Nephron progenitor cell (in vitro differentiated cells): ENCODE data around the gene DHCR7.

Experiments used
- DNase-seq: peaks from one replicate; pipeline ENCODE4 v3.0.0; 2021
- H3K27ac Mint-ChIP-seq: 2 replicates; pipeline ENCODE4 v1.8.0; 2021; ENCODE audit warnings: mild to moderate bottlenecking, moderate library complexity, mixed read lengths
- H3K27me3 Mint-ChIP-seq: 2 replicates; pipeline ENCODE4 v1.8.0; 2021; ENCODE audit warnings: mild to moderate bottlenecking, low read depth, mixed read lengths; ENCODE audit not compliant: poor library complexity
- H3K36me3 Mint-ChIP-seq: 2 replicates; pipeline ENCODE4 v1.8.0; 2021; ENCODE audit warnings: low read depth, mixed read lengths
- H3K4me1 Mint-ChIP-seq: 2 replicates; pipeline ENCODE4 v1.8.0; 2021; ENCODE audit warnings: mixed read lengths
- H3K4me3 Mint-ChIP-seq: 2 replicates; pipeline ENCODE4 v1.8.0; 2021; ENCODE audit warnings: mild to moderate bottlenecking, moderate library complexity, mixed read lengths
- H3K9me3 Mint-ChIP-seq: 2 replicates; pipeline ENCODE4 v1.8.0; 2021; ENCODE audit warnings: mild to moderate bottlenecking, moderate library complexity, mixed read lengths
- TF ChIP-seq, protein P1 (sequence below): fragments of 200-600 bp; sonication (generic); IDR thresholded peaks from 2 replicates; pipeline ENCODE4 v1.5.0; 2021; ENCODE audit warnings: antibody characterized with exemption

The DHCR7 gene

DNA sequence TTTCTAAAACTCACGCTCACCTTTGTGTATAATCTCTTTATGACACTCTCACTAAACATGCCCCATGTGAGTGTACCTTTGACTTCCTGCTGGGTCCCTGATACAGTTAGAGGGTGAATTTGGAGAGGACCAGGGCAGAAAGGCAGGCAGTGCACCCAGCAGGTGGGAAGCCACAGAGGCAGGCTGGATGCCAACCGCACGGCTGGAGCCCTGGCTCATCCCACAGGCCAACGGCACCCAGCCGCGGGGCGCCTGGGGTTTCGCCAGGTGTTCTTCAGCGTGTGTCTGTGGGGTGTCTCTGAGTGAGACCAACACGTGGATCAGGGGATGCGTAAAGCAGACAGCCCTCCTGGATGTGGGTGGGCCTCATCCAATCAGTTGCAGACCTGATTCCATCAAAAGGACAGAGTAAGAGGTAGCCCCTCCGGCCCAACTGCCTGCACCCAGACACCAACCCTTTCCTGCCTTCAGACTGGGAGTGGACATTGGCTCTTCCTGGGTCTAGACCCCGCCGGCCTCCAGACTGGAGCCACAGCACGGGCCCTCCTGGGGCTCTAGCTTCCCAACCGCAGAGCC, 51.6 kb downstream of the DHCR7 start:
- Mint-ChIP-seq H3K4me1 (no peaks in the 10 kb centered on the region), H3K36me3 (no peaks in the 10 kb centered on the region), H3K27me3 (peaks cover 30% of the 10 kb centered on the region), H3K4me3 (no peak overlapping the region), H3K9me3 (no peaks in the 10 kb centered on the region), H3K27ac (no peak overlapping the region)
- TF ChIP-seq, protein P1, sequence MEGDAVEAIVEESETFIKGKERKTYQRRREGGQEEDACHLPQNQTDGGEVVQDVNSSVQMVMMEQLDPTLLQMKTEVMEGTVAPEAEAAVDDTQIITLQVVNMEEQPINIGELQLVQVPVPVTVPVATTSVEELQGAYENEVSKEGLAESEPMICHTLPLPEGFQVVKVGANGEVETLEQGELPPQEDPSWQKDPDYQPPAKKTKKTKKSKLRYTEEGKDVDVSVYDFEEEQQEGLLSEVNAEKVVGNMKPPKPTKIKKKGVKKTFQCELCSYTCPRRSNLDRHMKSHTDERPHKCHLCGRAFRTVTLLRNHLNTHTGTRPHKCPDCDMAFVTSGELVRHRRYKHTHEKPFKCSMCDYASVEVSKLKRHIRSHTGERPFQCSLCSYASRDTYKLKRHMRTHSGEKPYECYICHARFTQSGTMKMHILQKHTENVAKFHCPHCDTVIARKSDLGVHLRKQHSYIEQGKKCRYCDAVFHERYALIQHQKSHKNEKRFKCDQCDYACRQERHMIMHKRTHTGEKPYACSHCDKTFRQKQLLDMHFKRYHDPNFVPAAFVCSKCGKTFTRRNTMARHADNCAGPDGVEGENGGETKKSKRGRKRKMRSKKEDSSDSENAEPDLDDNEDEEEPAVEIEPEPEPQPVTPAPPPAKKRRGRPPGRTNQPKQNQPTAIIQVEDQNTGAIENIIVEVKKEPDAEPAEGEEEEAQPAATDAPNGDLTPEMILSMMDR = no peak
- no peak for DNase-seq

DNA sequence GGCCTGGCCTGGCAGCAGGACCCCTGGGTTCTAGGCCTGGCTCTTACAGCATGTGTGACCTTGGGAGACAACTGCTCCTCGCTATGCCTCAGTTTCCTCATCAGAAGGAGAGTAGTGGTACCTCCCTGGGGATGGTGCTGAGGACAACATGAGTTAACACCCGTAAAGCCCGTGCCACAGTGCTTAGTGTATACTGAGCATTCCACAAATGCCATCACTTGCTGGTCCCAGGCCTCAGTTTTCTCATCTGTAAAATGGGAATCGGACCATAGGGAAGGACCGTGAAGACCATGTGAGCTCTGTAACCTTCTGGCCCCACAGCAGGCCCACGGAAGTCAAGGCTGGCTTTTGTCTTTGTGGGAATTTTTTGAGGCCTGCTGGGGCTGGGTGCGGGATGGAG, 52.4 kb downstream of the DHCR7 start:
- DNase-seq = no peak
- no peak overlapping the region for H3K27ac Mint-ChIP-seq
- H3K4me3 Mint-ChIP-seq = no peak overlapping the region
- peaks cover 39% of the 10 kb centered on the region for H3K27me3 Mint-ChIP-seq
- no peaks in the 10 kb centered on the region for H3K36me3 Mint-ChIP-seq
- H3K4me1 Mint-ChIP-seq = no peaks in the 10 kb centered on the region
- no peaks in the 10 kb centered on the region for H3K9me3 Mint-ChIP-seq
- TF ChIP-seq, protein P1 = no peak

DNA sequence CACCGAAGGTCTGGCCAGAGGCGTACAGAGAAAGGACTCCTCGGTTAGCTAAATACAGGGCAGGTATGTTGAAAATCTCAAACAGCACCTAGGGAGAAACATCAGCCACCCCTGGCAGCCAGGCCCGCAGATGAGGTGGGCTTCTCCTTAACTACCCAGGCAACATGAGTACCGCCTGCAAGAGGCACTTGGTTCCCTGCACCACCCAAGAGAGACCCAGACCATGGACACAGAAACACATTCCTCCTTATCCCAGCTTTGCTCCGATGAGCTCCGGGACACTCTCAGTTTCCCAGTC, 53.0 kb downstream of the DHCR7 start:
- TF ChIP-seq, protein P1 = no peak
- H3K4me1 Mint-ChIP-seq = no peaks in the 10 kb centered on the region
- peak overlapping the region; percentile 41 for H3K27ac Mint-ChIP-seq
- DNase-seq = no peak
- H3K9me3 Mint-ChIP-seq = no peaks in the 10 kb centered on the region
- H3K4me3 Mint-ChIP-seq = no peak overlapping the region
- H3K36me3 Mint-ChIP-seq = no peaks in the 10 kb centered on the region
- H3K27me3 Mint-ChIP-seq = peaks cover 41% of the 10 kb centered on the region

DNA sequence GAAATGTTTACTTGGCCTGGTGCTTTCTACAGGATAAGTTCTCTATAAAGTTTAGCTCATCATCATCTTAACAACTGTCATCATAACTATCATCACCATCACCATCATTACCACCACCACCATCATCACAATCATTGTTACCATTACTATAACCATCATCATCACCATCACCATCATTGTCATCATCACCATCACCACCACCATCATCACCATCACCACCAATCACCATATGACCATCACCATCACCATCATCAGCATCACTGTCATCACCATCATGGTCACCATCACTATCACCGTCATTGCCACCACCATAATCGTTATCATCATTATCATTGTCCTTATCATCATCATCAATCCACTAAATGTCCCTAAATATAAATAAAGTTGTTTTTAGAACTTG, 54.9 kb downstream of the DHCR7 start:
- Mint-ChIP-seq H3K4me3 (no peak overlapping the region), H3K9me3 (peaks cover 9% of the 10 kb centered on the region), H3K36me3 (no peaks in the 10 kb centered on the region), H3K4me1 (no peaks in the 10 kb centered on the region), H3K27ac (no peak overlapping the region), H3K27me3 (peaks cover 46% of the 10 kb centered on the region)
- TF ChIP-seq, protein P1 = no peak
- no peak for DNase-seq

DNA sequence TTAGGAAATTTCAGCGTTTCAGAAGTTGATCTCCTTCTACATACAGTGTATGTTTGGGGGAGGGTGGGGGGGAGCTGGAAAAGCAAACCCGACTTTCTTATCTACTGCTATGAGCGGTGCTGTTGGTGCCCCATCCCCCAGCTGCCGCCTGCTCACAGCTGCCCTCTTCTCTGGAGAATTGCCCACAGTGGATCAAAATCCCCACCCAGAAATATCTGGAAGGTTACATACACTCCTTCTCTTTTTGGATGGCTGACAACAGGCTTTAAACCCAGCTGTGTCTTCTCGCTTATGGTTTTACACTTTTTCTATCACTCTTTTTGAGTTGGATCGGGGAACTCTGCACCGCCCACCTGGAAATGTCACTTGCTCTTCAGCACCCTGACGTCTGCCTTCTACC, 56.4 kb downstream of the DHCR7 start:
- no peaks in the 10 kb centered on the region for H3K36me3 Mint-ChIP-seq
- H3K4me3 Mint-ChIP-seq = no peak overlapping the region
- peaks cover 22% of the 10 kb centered on the region for H3K9me3 Mint-ChIP-seq
- no peak for DNase-seq
- H3K27ac Mint-ChIP-seq = no peak overlapping the region
- TF ChIP-seq, protein P1 = no peak
- peaks cover 59% of the 10 kb centered on the region for H3K27me3 Mint-ChIP-seq
- no peaks in the 10 kb centered on the region for H3K4me1 Mint-ChIP-seq

DNA sequence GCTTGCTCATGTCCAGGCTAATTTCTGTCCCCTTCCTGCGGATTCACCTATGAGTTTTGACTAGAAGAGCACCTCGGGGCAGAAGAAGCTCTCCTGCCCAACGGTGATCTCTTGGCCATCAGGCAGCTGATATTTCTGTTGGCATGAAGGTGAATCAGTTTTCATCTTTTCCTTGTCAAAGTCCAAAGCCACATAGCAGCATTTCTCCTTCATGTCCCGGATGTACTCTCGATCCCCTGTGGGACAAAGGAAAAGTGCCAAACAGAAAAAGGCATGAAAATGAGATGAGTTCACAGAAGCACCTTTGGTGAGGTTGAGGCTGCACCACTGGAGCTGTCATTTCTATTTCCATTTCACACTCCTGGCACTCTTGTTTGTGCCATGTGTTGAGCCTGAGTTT, 56.8 kb downstream of the DHCR7 start:
- Mint-ChIP-seq H3K27me3 (peaks cover 59% of the 10 kb centered on the region), H3K27ac (no peak overlapping the region), H3K9me3 (peaks cover 26% of the 10 kb centered on the region), H3K4me1 (no peaks in the 10 kb centered on the region), H3K36me3 (no peaks in the 10 kb centered on the region), H3K4me3 (no peak overlapping the region)
- TF ChIP-seq, protein P1 = no peak
- no peak for DNase-seq
